A673 (cell line): ENCODE data around the gene EVPL.
"Not testable (repeated sequence)": the region's sequence is repeated elsewhere in the genome, so short reads cannot be mapped to it uniquely, and the experiment has no call there.

Experiments used
- EZH2 ChIP-seq: fragments of 200-600 bp; sonication (generic); IDR thresholded peaks from 2 replicates; pipeline ENCODE4 v1.6.1; 2017; ENCODE audit warnings: borderline replicate concordance, low read depth, mild to moderate bottlenecking, mixed read lengths, antibody characterized with exemption, low read length; ENCODE audit not compliant: poor library complexity, severe bottlenecking
- TF ChIP-seq, protein P1 (sequence below): fragments of 300-800, 200-600 bp; sonication (generic); conservative IDR thresholded peaks from 2 replicates; pipeline ENCODE4 v1.5.1; 2017; ENCODE audit warnings: low read depth, mild to moderate bottlenecking, antibody characterized with exemption, low read length, moderate library complexity, mixed read lengths

DNA sequence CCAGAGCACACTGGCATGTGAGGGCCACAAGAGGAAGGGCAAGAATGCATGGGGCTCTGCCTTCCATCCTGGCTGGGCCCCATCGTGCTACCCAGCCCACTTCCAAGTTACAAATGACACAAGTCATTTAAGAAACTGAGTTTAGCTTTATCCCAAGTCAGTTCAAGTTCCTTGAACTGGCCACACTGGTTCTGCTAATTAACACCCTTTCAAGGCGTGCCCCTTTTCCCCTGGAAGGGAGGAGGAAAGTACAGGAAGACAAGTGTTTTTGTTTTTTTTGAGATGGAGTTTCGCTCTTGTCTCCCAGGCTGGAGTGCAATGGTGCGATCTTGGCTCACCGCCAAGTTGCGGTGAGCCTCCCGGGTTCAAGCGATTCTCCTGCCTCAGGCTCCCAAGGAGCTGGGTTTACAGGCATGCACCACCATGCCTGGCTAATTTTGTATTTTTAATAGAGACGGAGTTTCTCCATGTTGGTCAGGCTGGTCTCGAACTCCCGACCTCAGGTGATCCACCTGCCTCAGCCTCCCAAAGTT lies 17.4 kb upstream of the EVPL start:
- TF ChIP-seq, protein P1, sequence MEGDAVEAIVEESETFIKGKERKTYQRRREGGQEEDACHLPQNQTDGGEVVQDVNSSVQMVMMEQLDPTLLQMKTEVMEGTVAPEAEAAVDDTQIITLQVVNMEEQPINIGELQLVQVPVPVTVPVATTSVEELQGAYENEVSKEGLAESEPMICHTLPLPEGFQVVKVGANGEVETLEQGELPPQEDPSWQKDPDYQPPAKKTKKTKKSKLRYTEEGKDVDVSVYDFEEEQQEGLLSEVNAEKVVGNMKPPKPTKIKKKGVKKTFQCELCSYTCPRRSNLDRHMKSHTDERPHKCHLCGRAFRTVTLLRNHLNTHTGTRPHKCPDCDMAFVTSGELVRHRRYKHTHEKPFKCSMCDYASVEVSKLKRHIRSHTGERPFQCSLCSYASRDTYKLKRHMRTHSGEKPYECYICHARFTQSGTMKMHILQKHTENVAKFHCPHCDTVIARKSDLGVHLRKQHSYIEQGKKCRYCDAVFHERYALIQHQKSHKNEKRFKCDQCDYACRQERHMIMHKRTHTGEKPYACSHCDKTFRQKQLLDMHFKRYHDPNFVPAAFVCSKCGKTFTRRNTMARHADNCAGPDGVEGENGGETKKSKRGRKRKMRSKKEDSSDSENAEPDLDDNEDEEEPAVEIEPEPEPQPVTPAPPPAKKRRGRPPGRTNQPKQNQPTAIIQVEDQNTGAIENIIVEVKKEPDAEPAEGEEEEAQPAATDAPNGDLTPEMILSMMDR = not testable (repeated sequence)
- TF ChIP-seq EZH2 = not testable (repeated sequence)
